WERI-Rb-1 (cell line): ENCODE measurements around the gene TICAM2.

Experiments used
- DNase-seq: peaks from one replicate; pipeline ENCODE4 v3.0.0-alpha.2; 2020
- H3K27ac ChIP-seq: fragments of 250-450 bp; sonication (Bioruptor Pico); 2 replicates; pipeline ENCODE4 v1.5.1; 2020; ENCODE audit warnings: mild to moderate bottlenecking, moderate library complexity
- H3K27me3 ChIP-seq: fragments of 250-450 bp; sonication (Bioruptor Pico); 2 replicates; pipeline ENCODE4 v1.5.1; 2021; ENCODE audit warnings: mild to moderate bottlenecking, low read depth, moderate library complexity; ENCODE audit not compliant: insufficient read depth, severe bottlenecking
- H3K36me3 ChIP-seq: fragments of 250-450 bp; sonication (Bioruptor Pico); 2 replicates; pipeline ENCODE4 v1.5.1; 2020; ENCODE audit warnings: mild to moderate bottlenecking, moderate library complexity
- H3K4me3 ChIP-seq: 2 replicates; pipeline ENCODE4 v1.5.1; 2011; ENCODE audit warnings: low read depth, mild to moderate bottlenecking, control low read depth, low read length
- H3K9me3 ChIP-seq: fragments of 250-450 bp; sonication (Bioruptor Pico); 2 replicates; pipeline ENCODE4 v1.5.1; 2021; ENCODE audit warnings: mild to moderate bottlenecking, moderate library complexity; ENCODE audit not compliant: severe bottlenecking
- CTCF ChIP-seq: IDR thresholded peaks from 2 replicates; pipeline ENCODE4 v1.5.1; 2011; ENCODE audit warnings: low read depth, mild to moderate bottlenecking, control low read depth, inconsistent platforms, low read length

Gene TICAM2

GRCh38 chr5:115605436-115605835, 3.2 kb upstream of the TICAM2 start:
- Histone ChIP-seq H3K4me3 (no peak overlapping the region), H3K36me3 (no peaks in the 10 kb centered on the region), H3K9me3 (no peaks in the 10 kb centered on the region), H3K27me3 (no peaks in the 10 kb centered on the region), H3K27ac (no peak overlapping the region)
- no peak for TF ChIP-seq CTCF
- no peak for DNase-seq

- Histone ChIP-seq H3K4me3 (peak overlapping the region; percentile 76), H3K27me3 (no peaks in the 10 kb centered on the region), H3K36me3 (no peaks in the 10 kb centered on the region), H3K9me3 (no peaks in the 10 kb centered on the region), H3K27ac (no peak overlapping the region; the same call in 1 of the 2 replicates)
- no peak for TF ChIP-seq CTCF
- peak; percentile 8 for DNase-seq
These were observed 379 bp upstream of the TICAM2 start for GRCh38 chr5:115602591-115603125.

- H3K27me3 ChIP-seq: no peaks in the 10 kb centered on the region
- H3K4me3 ChIP-seq: no peak overlapping the region
- no peak for TF ChIP-seq CTCF
- no peaks in the 10 kb centered on the region for H3K36me3 ChIP-seq
- DNase-seq: no peak
- no peak overlapping the region for H3K27ac ChIP-seq
- H3K9me3 ChIP-seq: no peaks in the 10 kb centered on the region
These were observed 1.5 kb downstream of the TICAM2 start for GRCh38 chr5:115600766-115601165.

GRCh38 chr5:115599924-115600323, 2.4 kb downstream of the TICAM2 start:
- DNase-seq: no peak
- H3K4me3 ChIP-seq: no peak overlapping the region
- H3K27ac ChIP-seq: no peak overlapping the region
- H3K36me3 ChIP-seq: no peaks in the 10 kb centered on the region
- no peak for TF ChIP-seq CTCF
- no peaks in the 10 kb centered on the region for H3K27me3 ChIP-seq
- H3K9me3 ChIP-seq: no peaks in the 10 kb centered on the region

GRCh38 chr5:115599502-115599901, 2.8 kb downstream of the TICAM2 start:
- H3K4me3 ChIP-seq: no peak overlapping the region
- no peak overlapping the region for H3K27ac ChIP-seq
- DNase-seq: no peak
- TF ChIP-seq CTCF: no peak
- H3K36me3 ChIP-seq: no peaks in the 10 kb centered on the region
- H3K27me3 ChIP-seq: no peaks in the 10 kb centered on the region
- H3K9me3 ChIP-seq: no peaks in the 10 kb centered on the region
